Esophagus squamous epithelium (tissue), 5 donors: ENCODE measurements around the gene POU2F1. TPM values are rescaled to one million over a fixed set of nuclear protein-coding genes. Genes with fewer than 3 reads are reported as not detected.
A peak's percentile ranks its signal among the peaks of the same experiment; 100 is the strongest.

Experiments
- DNase-seq: peaks from one replicate; lab custom pipeline; 2025; lab: John Stamatoyannopoulos, UW
- H3K27ac ChIP-seq, 4 donors: fragments of 200-600 bp; sonication (generic); one replicate each; pipeline ENCODE4 v1.5.1; 2016 to 2019; ENCODE audit warnings: mild to moderate bottlenecking in 1 of 4
- H3K27me3 ChIP-seq, 4 donors: fragments of 200-600 bp; sonication (generic); 1 replicate in 3 of 4; 2 replicates in 1 of 4; pipeline versions ENCODE4 v1.5.1 to v1.6.0; 2017 to 2021; ENCODE audit warnings: antibody characterized with exemption in 1 of 4
- H3K36me3 ChIP-seq, 3 donors: fragments of 200-600 bp; sonication (generic); one replicate each; pipeline ENCODE4 v1.5.1; 2016 to 2019
- H3K4me1 ChIP-seq, 3 donors: fragments of 200-600 bp; sonication (generic); one replicate each; pipeline ENCODE4 v1.5.1; 2017 to 2019
- H3K4me3 ChIP-seq, 4 donors: fragments of 200-600 bp; sonication (generic); 1 replicate in 3 of 4; 2 replicates in 1 of 4; pipeline ENCODE4 v1.5.1; 2016 to 2019; ENCODE audit warnings: mild to moderate bottlenecking in 2 of 4, moderate library complexity in 1 of 4
- H3K9me3 ChIP-seq, 3 donors: fragments of 200-600 bp; sonication (generic); one replicate each; pipeline ENCODE4 v1.5.1; 2016 to 2019
- POLR2A ChIP-seq, 4 donors: fragments of 450-650 bp; IDR thresholded peaks; one replicate each; pipeline ENCODE4 v1.6.1; 2017; ENCODE audit warnings: antibody characterized with exemption in 4 of 4, mild to moderate bottlenecking in 4 of 4, moderate library complexity in 3 of 4
- WGBS, 2 donors: methylation state at CpG; one replicate each; pipeline ENCODE4 v1.1.5; 2018; 5-methylcytosine and 5-hydroxymethylcytosine counted together
- intact Hi-C: fragments of 100-400 bp; cut with DNase I; formaldehyde crosslinking; loops from one replicate; pipeline ENCODE4 v1.15.0; 2022
- total RNA-seq, 4 donors: library from RNA; depleted of rRNA; stranded (reverse); fragments of >200 nt; gene quantifications; one replicate each; pipeline ENCODE4 v1.1.0, GENCODE V29; 2016
- TF ChIP-seq, protein P1 (sequence below), 6 experiments: fragments of 450-650 bp in 4 of 6; fragments of 200-600 bp in 2 of 6; sonication (generic) in 2 of 6; IDR thresholded peaks; one replicate each; pipeline ENCODE4 v1.5.1; 2016 to 2019; ENCODE audit warnings: antibody characterized with exemption in 6 of 6, mild to moderate bottlenecking in 4 of 6, moderate library complexity in 4 of 6
- donor health status: DM: yes; HTN: yes; CAD: no.

Gene POU2F1
- total RNA-seq, 4 donors from 2014 or later: 7.8 to 10.5 (median 9.2) TPM

DNA sequence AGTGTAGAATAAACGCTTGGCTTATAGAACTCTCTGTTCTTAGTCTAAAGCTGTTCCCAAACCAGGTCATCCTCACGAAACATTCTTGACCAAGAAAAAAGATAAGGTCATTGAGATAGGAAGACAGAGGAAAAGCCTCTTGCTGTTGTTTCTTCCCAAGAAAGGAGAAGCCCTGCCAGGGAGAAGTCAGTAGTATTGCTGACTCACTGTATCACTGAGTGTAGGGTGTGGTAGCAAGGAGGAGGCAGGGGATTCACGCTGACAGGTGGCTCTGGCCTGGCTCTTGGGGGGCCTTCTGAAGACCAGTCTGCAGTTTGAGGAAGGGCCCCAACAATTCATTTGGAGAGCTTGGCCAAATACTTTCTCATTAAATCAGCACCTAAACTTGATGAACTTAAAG lies 199.8 kb downstream of the POU2F1 start:
- no peak for DNase-seq
- H3K9me3 ChIP-seq: no peaks in the 10 kb centered on the region
- no peak overlapping the region for H3K4me3 ChIP-seq
- peaks cover 11 to 53% (median 21%) of the 10 kb centered on the region in 3 donors for H3K4me1 ChIP-seq
- H3K36me3 ChIP-seq: peaks cover 0 to 8% (median 0%) of the 10 kb centered on the region in 3 donors
- no peak for TF ChIP-seq POLR2A (IDR thresholded peaks at IDR 0.05)
- TF ChIP-seq, protein P1, sequence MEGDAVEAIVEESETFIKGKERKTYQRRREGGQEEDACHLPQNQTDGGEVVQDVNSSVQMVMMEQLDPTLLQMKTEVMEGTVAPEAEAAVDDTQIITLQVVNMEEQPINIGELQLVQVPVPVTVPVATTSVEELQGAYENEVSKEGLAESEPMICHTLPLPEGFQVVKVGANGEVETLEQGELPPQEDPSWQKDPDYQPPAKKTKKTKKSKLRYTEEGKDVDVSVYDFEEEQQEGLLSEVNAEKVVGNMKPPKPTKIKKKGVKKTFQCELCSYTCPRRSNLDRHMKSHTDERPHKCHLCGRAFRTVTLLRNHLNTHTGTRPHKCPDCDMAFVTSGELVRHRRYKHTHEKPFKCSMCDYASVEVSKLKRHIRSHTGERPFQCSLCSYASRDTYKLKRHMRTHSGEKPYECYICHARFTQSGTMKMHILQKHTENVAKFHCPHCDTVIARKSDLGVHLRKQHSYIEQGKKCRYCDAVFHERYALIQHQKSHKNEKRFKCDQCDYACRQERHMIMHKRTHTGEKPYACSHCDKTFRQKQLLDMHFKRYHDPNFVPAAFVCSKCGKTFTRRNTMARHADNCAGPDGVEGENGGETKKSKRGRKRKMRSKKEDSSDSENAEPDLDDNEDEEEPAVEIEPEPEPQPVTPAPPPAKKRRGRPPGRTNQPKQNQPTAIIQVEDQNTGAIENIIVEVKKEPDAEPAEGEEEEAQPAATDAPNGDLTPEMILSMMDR (IDR thresholded peaks at IDR 0.05): no peak
- peak overlapping the region in 1 of 4 donors; percentile 38 for H3K27ac ChIP-seq
- intact Hi-C loops: no loop called here
- H3K27me3 ChIP-seq: no peaks in the 10 kb centered on the region
- 34 to 42% methylated on average over 3 of the region's 3 CpGs for WGBS, 2 donors

DNA sequence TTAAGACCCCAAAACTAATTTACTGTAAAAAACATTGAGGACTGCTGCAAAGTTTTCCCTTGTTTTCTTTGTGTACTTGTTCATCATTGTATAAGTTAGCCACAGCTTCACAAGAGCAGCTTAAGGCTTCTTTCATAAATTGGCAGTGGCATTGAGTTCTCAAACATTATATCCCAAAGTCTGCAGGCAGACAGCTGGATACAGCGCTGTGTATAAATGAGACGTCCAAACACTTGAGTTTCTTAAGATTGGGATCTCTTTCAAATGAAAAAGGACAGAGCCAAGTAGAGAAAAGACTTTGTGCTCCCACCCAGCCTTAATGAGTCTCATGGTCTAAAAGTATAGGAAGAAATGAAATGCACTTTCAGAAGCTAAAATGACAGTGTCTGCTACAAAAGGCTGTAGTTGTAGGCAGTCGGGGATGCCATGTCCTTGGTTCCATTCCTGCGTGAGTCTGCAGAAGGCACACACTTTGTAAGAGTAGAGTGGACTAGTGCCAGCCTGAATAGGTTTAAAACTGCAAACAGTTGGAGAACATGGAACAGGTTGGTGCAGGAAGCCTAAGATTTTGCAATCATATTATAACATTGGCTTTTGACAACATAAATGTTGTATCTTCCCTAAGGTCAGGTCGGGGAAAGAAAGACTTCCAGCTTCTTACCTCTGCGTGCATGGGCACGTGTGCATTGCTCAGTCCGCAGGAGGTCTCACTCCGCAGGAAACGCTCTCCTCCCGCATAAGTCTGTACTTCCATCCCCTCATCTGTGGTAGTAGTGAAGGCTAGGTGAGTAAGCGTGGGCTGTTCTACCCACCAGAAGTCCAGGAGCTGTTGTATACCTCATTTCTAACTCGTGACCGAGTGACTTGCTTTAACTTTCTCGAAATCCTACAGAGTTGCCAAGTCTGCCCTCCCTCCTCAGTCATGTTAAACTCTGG lies 203.3 kb downstream of the POU2F1 start:
- peak overlapping the region; percentile 15 to 77 (median 68) for H3K27ac ChIP-seq
- intact Hi-C loops: no loop called here
- no peaks in the 10 kb centered on the region for H3K9me3 ChIP-seq
- WGBS, 2 donors: 33 to 48% methylated on average over 15 of the region's 15 CpGs
- H3K4me3 ChIP-seq: no peak overlapping the region
- H3K4me1 ChIP-seq: peaks cover 11 to 68% (median 21%) of the 10 kb centered on the region in 3 donors
- H3K36me3 ChIP-seq: no peaks in the 10 kb centered on the region
- TF ChIP-seq, protein P1 (IDR thresholded peaks at IDR 0.05): no peak
- no peak for TF ChIP-seq POLR2A (IDR thresholded peaks at IDR 0.05)
- no peak for DNase-seq
- H3K27me3 ChIP-seq: no peaks in the 10 kb centered on the region

DNA sequence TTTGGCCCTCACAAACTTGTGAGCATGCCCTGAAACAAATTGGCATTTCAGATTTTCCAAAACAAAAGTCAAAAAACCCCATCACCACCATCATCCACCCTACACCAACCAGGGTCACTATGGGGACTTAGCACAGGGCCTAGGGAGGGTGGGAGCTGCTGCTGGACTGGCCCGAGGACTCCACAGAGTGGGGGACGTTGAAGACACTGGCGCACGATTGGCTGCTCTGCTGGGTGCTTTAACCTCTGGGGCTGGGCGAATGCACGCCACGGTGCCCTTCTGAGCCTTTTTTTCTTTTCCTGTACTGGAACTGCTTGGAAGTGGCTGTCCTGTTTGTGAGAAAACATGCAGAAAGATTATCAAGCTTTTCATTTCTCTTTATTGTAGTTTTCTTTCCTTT lies 204.8 kb downstream of the POU2F1 start:
- no peak for DNase-seq
- Histone ChIP-seq H3K27ac (peak overlapping the region in 1 of 4 donors; percentile 77), H3K9me3 (no peaks in the 10 kb centered on the region), H3K4me3 (no peak overlapping the region), H3K27me3 (no peaks in the 10 kb centered on the region), H3K4me1 (peaks cover 14 to 79% (median 26%) of the 10 kb centered on the region in 3 donors), H3K36me3 (no peaks in the 10 kb centered on the region)
- intact Hi-C loops: no loop called here
- 87 to 91% methylated on average over 7 of the region's 7 CpGs for WGBS, 2 donors
- TF ChIP-seq POLR2A (IDR thresholded peaks at IDR 0.05): no peak
- TF ChIP-seq, protein P1 (IDR thresholded peaks at IDR 0.05): no peak

DNA sequence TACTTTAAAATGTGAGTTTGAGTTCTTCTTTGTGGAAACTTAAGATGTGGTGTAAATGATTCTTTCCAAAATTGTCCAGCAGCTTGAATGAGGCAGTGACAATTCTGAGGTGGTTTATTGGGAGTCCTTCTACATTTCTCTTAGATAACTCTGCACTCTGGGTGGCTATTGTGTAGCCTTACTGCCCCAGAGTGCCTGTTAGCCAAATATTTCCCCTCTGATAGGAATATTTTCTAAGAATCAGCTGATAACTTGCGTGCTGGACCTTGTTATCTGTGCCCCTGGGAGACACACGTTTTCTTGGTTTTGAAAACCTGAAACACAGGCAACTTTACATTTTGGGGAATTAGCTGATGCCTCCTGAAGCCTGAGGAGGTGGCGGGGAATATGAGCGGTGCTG lies 206.0 kb downstream of the POU2F1 start:
- no peaks in the 10 kb centered on the region for H3K36me3 ChIP-seq
- H3K4me3 ChIP-seq: no peak overlapping the region
- no peaks in the 10 kb centered on the region for H3K9me3 ChIP-seq
- no peaks in the 10 kb centered on the region for H3K27me3 ChIP-seq
- no peak for DNase-seq
- H3K4me1 ChIP-seq: peaks cover 21 to 81% (median 31%) of the 10 kb centered on the region in 3 donors
- TF ChIP-seq, protein P1 (IDR thresholded peaks at IDR 0.05): no peak
- TF ChIP-seq POLR2A (IDR thresholded peaks at IDR 0.05): no peak
- WGBS, 2 donors: 93 to 96% methylated on average over 4 of the region's 4 CpGs
- no peak overlapping the region for H3K27ac ChIP-seq
- intact Hi-C loops: no loop called here

DNA sequence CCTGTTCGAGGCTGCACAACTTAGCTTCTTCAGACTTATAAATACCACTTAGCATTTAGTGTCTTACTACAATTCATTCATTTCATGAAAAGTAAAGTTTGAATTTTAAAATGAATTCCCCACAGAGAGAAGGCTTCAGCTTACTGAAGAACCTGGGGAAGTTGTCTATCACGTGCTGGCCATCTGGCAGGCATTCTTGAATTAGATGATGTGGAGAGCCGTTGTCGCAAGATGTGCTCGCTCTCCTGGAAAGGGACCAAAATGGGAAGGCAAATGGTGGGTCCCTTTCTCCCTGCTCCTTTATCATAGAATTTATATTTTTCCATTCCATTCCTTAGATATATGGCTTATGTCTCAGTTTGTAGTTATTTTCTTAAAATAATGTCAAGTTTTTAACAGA lies 207.2 kb downstream of the POU2F1 start:
- Histone ChIP-seq H3K27ac (peak overlapping the region in 1 of 4 donors; percentile 6), H3K27me3 (no peaks in the 10 kb centered on the region), H3K4me1 (peaks cover 21 to 74% (median 31%) of the 10 kb centered on the region in 3 donors), H3K9me3 (no peaks in the 10 kb centered on the region), H3K36me3 (no peaks in the 10 kb centered on the region), H3K4me3 (no peak overlapping the region)
- intact Hi-C loops: no loop called here
- no peak for TF ChIP-seq POLR2A (IDR thresholded peaks at IDR 0.05)
- TF ChIP-seq, protein P1 (IDR thresholded peaks at IDR 0.05): no peak
- 75 to 76% methylated on average over 4 to 5 of the region's 5 CpGs for WGBS, 2 donors
- no peak for DNase-seq
